ENCODE measurements around the gene GNA14.
"Not testable (repeated sequence)": the region's sequence is repeated elsewhere in the genome, so short reads cannot be mapped to it uniquely, and the experiment has no call there.

Gene GNA14

GRCh38 chr9:77399964-77400363, 248.2 kb downstream of the GNA14 start:
- no peak for TF ChIP-seq ZNF18 (tag by site-specific recombination; IDR thresholded peaks at IDR 0.05)
- no peak overlapping the region for H3K27ac ChIP-seq (ENCODE audit: extremely low read depth, low read depth, low read length)
- H3K4me1 ChIP-seq (ENCODE audit: control insufficient read depth, insufficient read depth, low read length), result no peaks in the 10 kb centered on the region
- H3K9me3 ChIP-seq (ENCODE audit: control insufficient read depth, insufficient read depth, low read depth, low read length), result no peaks in the 10 kb centered on the region
- H3K36me3 ChIP-seq (ENCODE audit: control insufficient read depth in 2 of 2, insufficient read depth in 1 of 2, low read length in 2 of 2), result peaks cover 0 to 2% of the 10 kb centered on the region in 2 experiments; a peak in 1 of 3 replicates
- ChIA-PET POLR2A (no interaction called here), CTCF (interaction anchor here (1.0 kb wide), 1 partner anchor 57 kb away, joined by 3 read pairs; no protein-coding TSS in a partner anchor)
- H3K4me3 ChIP-seq (ENCODE audit: low read depth, low read length), result no peak overlapping the region

GRCh38 chr9:77398581-77398980, 249.5 kb downstream of the GNA14 start:
- H3K4me1 ChIP-seq (ENCODE audit: control insufficient read depth, insufficient read depth, low read length); H3K4me3 ChIP-seq (ENCODE audit: low read depth, low read length); POLR2A ChIA-PET; CTCF ChIA-PET; H3K36me3 ChIP-seq (ENCODE audit: control insufficient read depth in 2 of 2, insufficient read depth in 1 of 2, low read length in 2 of 2); H3K27ac ChIP-seq (ENCODE audit: extremely low read depth, low read depth, low read length); H3K9me3 ChIP-seq (ENCODE audit: control insufficient read depth, insufficient read depth, low read depth, low read length): not testable (repeated sequence)

DNA sequence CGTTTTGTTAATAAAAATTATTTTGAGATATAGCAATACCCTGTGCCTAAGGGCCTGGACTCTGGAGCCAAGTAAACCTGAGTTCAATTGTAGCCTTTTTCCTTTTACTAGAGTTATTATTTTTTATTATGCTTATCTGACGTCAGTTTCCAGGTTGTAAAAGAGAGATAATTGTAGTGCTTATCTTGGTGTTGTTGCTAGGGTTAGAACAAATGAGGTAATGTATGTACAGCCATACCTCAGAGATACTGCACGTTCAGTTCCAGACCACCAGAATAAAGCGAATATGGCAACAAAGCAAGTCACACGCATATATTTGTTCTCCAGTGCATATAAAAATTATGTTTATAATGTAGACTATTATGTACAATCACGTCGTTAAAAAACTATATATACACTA, 255.8 kb downstream of the GNA14 start:
- H3K4me1 ChIP-seq (ENCODE audit: control insufficient read depth, insufficient read depth, low read length), result no peaks in the 10 kb centered on the region
- CTCF ChIA-PET, result interaction anchor here (0.9 kb wide), 1 partner anchor 15 kb away, joined by 3 read pairs; no protein-coding TSS in a partner anchor
- peaks cover 0 to 4% of the 10 kb centered on the region in 2 experiments; a peak in 1 of 3 replicates for H3K36me3 ChIP-seq (ENCODE audit: control insufficient read depth in 2 of 2, insufficient read depth in 1 of 2, low read length in 2 of 2)
- H3K27ac ChIP-seq (ENCODE audit: extremely low read depth, low read depth, low read length), result no peak overlapping the region
- POLR2A ChIA-PET, result no interaction called here
- no peak for TF ChIP-seq ZNF394 (tag by site-specific recombination; IDR thresholded peaks at IDR 0.05; ENCODE audit: borderline replicate concordance)
- no peak for TF ChIP-seq ZNF138 (tag by site-specific recombination; IDR thresholded peaks at IDR 0.05; ENCODE audit: borderline replicate concordance)
- TF ChIP-seq PRDM6 (tag by site-specific recombination; IDR thresholded peaks at IDR 0.05), result peak; percentile 89
- peak; percentile 83 for TF ChIP-seq ZNF843 (tag by site-specific recombination; IDR thresholded peaks at IDR 0.05)
- 0 out of 2 replicates have a peak, but pooled peaks have one; percentile 52 for TF ChIP-seq OVOL3 (tag by site-specific recombination; IDR thresholded peaks at IDR 0.05)
- TF ChIP-seq, protein P1, sequence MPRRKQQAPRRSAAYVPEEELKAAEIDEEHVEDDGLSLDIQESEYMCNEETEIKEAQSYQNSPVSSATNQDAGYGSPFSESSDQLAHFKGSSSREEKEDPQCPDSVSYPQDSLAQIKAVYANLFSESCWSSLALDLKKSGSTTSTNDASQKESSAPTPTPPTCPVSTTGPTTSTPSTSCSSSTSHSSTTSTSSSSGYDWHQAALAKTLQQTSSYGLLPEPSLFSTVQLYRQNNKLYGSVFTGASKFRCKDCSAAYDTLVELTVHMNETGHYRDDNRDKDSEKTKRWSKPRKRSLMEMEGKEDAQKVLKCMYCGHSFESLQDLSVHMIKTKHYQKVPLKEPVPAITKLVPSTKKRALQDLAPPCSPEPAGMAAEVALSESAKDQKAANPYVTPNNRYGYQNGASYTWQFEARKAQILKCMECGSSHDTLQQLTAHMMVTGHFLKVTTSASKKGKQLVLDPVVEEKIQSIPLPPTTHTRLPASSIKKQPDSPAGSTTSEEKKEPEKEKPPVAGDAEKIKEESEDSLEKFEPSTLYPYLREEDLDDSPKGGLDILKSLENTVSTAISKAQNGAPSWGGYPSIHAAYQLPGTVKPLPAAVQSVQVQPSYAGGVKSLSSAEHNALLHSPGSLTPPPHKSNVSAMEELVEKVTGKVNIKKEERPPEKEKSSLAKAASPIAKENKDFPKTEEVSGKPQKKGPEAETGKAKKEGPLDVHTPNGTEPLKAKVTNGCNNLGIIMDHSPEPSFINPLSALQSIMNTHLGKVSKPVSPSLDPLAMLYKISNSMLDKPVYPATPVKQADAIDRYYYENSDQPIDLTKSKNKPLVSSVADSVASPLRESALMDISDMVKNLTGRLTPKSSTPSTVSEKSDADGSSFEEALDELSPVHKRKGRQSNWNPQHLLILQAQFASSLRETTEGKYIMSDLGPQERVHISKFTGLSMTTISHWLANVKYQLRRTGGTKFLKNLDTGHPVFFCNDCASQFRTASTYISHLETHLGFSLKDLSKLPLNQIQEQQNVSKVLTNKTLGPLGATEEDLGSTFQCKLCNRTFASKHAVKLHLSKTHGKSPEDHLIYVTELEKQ (tag by site-specific recombination; IDR thresholded peaks at IDR 0.05; ENCODE audit: borderline replicate concordance), result 0 out of 2 replicates have a peak, but pooled peaks have one; percentile 35
- peak; percentile 57 for TF ChIP-seq FEZF1 (tag by site-specific recombination; IDR thresholded peaks at IDR 0.05)
- no peak for TF ChIP-seq ZNF768 (tag by site-specific recombination; IDR thresholded peaks at IDR 0.05)
- TF ChIP-seq, protein P2, sequence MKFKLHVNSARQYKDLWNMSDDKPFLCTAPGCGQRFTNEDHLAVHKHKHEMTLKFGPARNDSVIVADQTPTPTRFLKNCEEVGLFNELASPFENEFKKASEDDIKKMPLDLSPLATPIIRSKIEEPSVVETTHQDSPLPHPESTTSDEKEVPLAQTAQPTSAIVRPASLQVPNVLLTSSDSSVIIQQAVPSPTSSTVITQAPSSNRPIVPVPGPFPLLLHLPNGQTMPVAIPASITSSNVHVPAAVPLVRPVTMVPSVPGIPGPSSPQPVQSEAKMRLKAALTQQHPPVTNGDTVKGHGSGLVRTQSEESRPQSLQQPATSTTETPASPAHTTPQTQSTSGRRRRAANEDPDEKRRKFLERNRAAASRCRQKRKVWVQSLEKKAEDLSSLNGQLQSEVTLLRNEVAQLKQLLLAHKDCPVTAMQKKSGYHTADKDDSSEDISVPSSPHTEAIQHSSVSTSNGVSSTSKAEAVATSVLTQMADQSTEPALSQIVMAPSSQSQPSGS (tag by site-specific recombination; IDR thresholded peaks at IDR 0.05; ENCODE audit: low read depth), result peak; percentile 90
- peak; percentile 90 for TF ChIP-seq ZNF629 (tag by site-specific recombination; IDR thresholded peaks at IDR 0.05)
- TF ChIP-seq, protein P3, sequence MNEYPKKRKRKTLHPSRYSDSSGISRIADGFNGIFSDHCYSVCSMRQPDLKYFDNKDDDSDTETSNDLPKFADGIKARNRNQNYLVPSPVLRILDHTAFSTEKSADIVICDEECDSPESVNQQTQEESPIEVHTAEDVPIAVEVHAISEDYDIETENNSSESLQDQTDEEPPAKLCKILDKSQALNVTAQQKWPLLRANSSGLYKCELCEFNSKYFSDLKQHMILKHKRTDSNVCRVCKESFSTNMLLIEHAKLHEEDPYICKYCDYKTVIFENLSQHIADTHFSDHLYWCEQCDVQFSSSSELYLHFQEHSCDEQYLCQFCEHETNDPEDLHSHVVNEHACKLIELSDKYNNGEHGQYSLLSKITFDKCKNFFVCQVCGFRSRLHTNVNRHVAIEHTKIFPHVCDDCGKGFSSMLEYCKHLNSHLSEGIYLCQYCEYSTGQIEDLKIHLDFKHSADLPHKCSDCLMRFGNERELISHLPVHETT (tag by site-specific recombination; IDR thresholded peaks at IDR 0.05), result 0 out of 2 replicates have a peak, but pooled peaks have one; percentile 29
- TF ChIP-seq BCL11A (tag by site-specific recombination; IDR thresholded peaks at IDR 0.05; ENCODE audit: low read depth), result peak; percentile 44; the same call in 1 of the 2 replicates
- TF ChIP-seq ZNF600 (tag by site-specific recombination; IDR thresholded peaks at IDR 0.05), result peak; percentile 59; the same call in 1 of the 2 replicates
- no peak for TF ChIP-seq ZNF184 (tag by site-specific recombination; IDR thresholded peaks at IDR 0.05)
- no peaks in the 10 kb centered on the region for H3K9me3 ChIP-seq (ENCODE audit: control insufficient read depth, insufficient read depth, low read depth, low read length)
- no peak overlapping the region for H3K4me3 ChIP-seq (ENCODE audit: low read depth, low read length)
